Measurements from ENCODE around the gene DCUN1D2. TPM values are rescaled to one million over a fixed set of nuclear protein-coding genes. Genes with fewer than 3 reads are reported as not detected.
A peak's percentile ranks its signal among the peaks of the same experiment; 100 is the strongest.

DCUN1D2 gene
- total and polyA plus RNA-seq, 10 of the 15 experiments (the other 5 are each of a cell fraction or from before 2014, with no cell fraction given): 2.5 to 23.6 (median 9.3) TPM

GRCh38 chr13:113489171-113489548 lies 1.4 kb downstream of the DCUN1D2 start:
- in situ Hi-C loops (cut with MboI): no loop called here

GRCh38 chr13:113488283-113488682 lies 2.2 kb downstream of the DCUN1D2 start:
- H3K36me3 ChIP-seq (ENCODE audit: control insufficient read depth in 2 of 2, insufficient read depth in 2 of 2, low read length in 1 of 2): no peaks in the 10 kb centered on the region; a peak in 1 of 4 replicates
- H3K4me1 ChIP-seq (ENCODE audit: control insufficient read depth, insufficient read depth, low read length): peaks cover 24% of the 10 kb centered on the region
- ChIA-PET POLR2A (interaction anchor here (0.5 to 1.5 kb wide), 4 partner anchors 10 to 805 kb away, joined by 3 to 4 read pairs (median 4); no protein-coding TSS in a partner anchor), SMC1A (ENCODE audit: uncharacterized antibody, unreplicated experiment) (interaction anchor here (0.7 to 3.3 kb wide), 4 partner anchors 9 to 74 kb away, joined by 3 to 21 read pairs (median 6); no protein-coding TSS in a partner anchor), CTCF (interaction anchor here (1.0 to 2.0 kb wide), 7 partner anchors 7 to 74 kb away, joined by 3 to 6 read pairs (median 4); no protein-coding TSS in a partner anchor), RAD21 (ENCODE audit: unreplicated experiment) (no interaction called here)
- DNase-seq (ENCODE audit: low read depth, low spot score) (no peak), ATAC-seq (no peak), FAIRE-seq (no peak)
- H3K4me2 ChIP-seq (ENCODE audit: control insufficient read depth, insufficient read depth): peak overlapping the region; percentile 87
- H3K9me3 ChIP-seq (replicated peaks; ENCODE audit: control insufficient read depth, insufficient read depth, low read length): no peaks in the 10 kb centered on the region
- intact Hi-C loops (cut with micrococcal nuclease; ENCODE audit: unreplicated experiment): no loop called here
- no peak overlapping the region; the same call in 1 of the 2 replicates for H3K9ac ChIP-seq (ENCODE audit: control insufficient read depth, insufficient read depth, low read length)
- no peak overlapping the region for H3K27ac ChIP-seq (ENCODE audit: control insufficient read depth, insufficient read depth)
- BruUV-seq (replicated peaks): no TSS peak
- peaks cover 73% of the 10 kb centered on the region for H3K79me2 ChIP-seq (ENCODE audit: control insufficient read depth, insufficient read depth, low read length)
- TF ChIP-seq TCF3 (IDR thresholded peaks at IDR 0.05; ENCODE audit: borderline replicate concordance, insufficient read depth, low read depth, low read length) (no peak), SPI1 (IDR thresholded peaks at IDR 0.05; ENCODE audit: borderline replicate concordance, insufficient read depth, low read depth, low read length) (peak; percentile 50; the same call in 1 of the 2 replicates)
- 78% methylated on average over 3 of the region's 3 CpGs for WGBS (ENCODE audit: insufficient coverage, insufficient replicate concordance, low lambda C conversion rate, missing lambda C conversion rate)
- no peaks in the 10 kb centered on the region for H3K27me3 ChIP-seq (replicated peaks in 1 of 2; ENCODE audit: control insufficient read depth in 2 of 2, insufficient read depth in 2 of 2, low read length in 1 of 2)
- H3K4me3 ChIP-seq: peak overlapping the region; percentile 68; the same call in 1 of the 2 replicates
- in situ Hi-C loops (cut with MboI): no loop called here
- no peak overlapping the region for H2AFZ ChIP-seq (ENCODE audit: control insufficient read depth, low read depth, low read length)
- no peaks in the 10 kb centered on the region for H4K20me1 ChIP-seq (ENCODE audit: control insufficient read depth, insufficient read depth)

More at GRCh38 chr13:113489171-113489548, 1.4 kb downstream of the DCUN1D2 start:
- 65% methylated on average over 8 of the region's 8 CpGs for whole genome bisulfite sequencing (ENCODE audit: insufficient coverage, insufficient replicate concordance, low lambda C conversion rate, missing lambda C conversion rate)
- intact Hi-C loops (cut with micrococcal nuclease; ENCODE audit: unreplicated experiment): no loop called here
- H3K9me3 ChIP-seq (replicated peaks; ENCODE audit: control insufficient read depth, insufficient read depth, low read length): no peaks in the 10 kb centered on the region
- H3K79me2 ChIP-seq (ENCODE audit: control insufficient read depth, insufficient read depth, low read length): peaks cover 78% of the 10 kb centered on the region
- POLR2A ChIA-PET: interaction anchor here (0.6 to 0.8 kb wide), 2 partner anchors 11 to 22 kb away, joined by 3 to 4 read pairs; no protein-coding TSS in a partner anchor
- CTCF ChIA-PET: interaction anchor here (1.0 to 2.0 kb wide), 4 partner anchors 8 to 72 kb away, joined by 4 to 6 read pairs (median 5); no protein-coding TSS in a partner anchor
- peak overlapping the region; percentile 87 for H3K4me2 ChIP-seq (ENCODE audit: control insufficient read depth, insufficient read depth)
- no peak for ATAC-seq
- DNase-seq (ENCODE audit: low read depth, low spot score): no peak
- H2AFZ ChIP-seq (ENCODE audit: control insufficient read depth, low read depth, low read length): no peak overlapping the region
- no peaks in the 10 kb centered on the region; a peak in 1 of 4 replicates for H3K36me3 ChIP-seq (ENCODE audit: control insufficient read depth in 2 of 2, insufficient read depth in 2 of 2, low read length in 1 of 2)
- SMC1A ChIA-PET (ENCODE audit: uncharacterized antibody, unreplicated experiment): interaction anchor here (1.3 to 3.3 kb wide), 2 partner anchors 8 to 73 kb away, joined by 4 to 21 read pairs; no protein-coding TSS in a partner anchor
- no peaks in the 10 kb centered on the region for H4K20me1 ChIP-seq (ENCODE audit: control insufficient read depth, insufficient read depth)
- peak overlapping the region; percentile 75 for H3K9ac ChIP-seq (ENCODE audit: control insufficient read depth, insufficient read depth, low read length)
- no peak for TF ChIP-seq STAT3 (IDR thresholded peaks at IDR 0.05; ENCODE audit: low read depth, low read length)
- peak overlapping the region; percentile 68 for H3K4me3 ChIP-seq
- FAIRE-seq: no peak
- peaks cover 24% of the 10 kb centered on the region for H3K4me1 ChIP-seq (ENCODE audit: control insufficient read depth, insufficient read depth, low read length)
- BruUV-seq (replicated peaks): no TSS peak
- no peaks in the 10 kb centered on the region for H3K27me3 ChIP-seq (replicated peaks in 1 of 2; ENCODE audit: control insufficient read depth in 2 of 2, insufficient read depth in 2 of 2, low read length in 1 of 2)
- H3K27ac ChIP-seq (ENCODE audit: control insufficient read depth, insufficient read depth): peak overlapping the region; percentile 13
- RAD21 ChIA-PET (ENCODE audit: unreplicated experiment): interaction anchor here (0.6 to 1.6 kb wide), 2 partner anchors 73 to 825 kb away, joined by 3 to 5 read pairs; no protein-coding TSS in a partner anchor
